Fibroblast of skin of left biceps (primary cell): ENCODE measurements around the gene ARMH4.

Experiments used
- DNase-seq, 2 experiments: peaks; one replicate each; pipeline ENCODE4 v3.0.0-alpha.2; 2013; ENCODE audit warnings: low read depth in 2 of 2

The ARMH4 gene

DNA sequence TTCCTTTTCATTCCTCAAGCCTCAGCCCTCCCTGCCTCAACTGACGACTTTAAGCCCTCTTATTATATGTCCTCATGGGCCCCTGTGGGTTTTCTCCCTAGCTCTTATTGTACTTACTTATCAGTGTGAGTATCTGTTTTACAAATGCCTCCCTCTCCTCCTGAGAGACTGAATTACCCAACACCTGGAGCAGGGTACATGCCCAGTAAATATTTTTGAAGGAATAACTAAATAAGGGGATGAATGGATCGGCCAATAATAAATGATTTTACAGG is 190.3 kb downstream of the ARMH4 start:
- DNase-seq = no peak

DNA sequence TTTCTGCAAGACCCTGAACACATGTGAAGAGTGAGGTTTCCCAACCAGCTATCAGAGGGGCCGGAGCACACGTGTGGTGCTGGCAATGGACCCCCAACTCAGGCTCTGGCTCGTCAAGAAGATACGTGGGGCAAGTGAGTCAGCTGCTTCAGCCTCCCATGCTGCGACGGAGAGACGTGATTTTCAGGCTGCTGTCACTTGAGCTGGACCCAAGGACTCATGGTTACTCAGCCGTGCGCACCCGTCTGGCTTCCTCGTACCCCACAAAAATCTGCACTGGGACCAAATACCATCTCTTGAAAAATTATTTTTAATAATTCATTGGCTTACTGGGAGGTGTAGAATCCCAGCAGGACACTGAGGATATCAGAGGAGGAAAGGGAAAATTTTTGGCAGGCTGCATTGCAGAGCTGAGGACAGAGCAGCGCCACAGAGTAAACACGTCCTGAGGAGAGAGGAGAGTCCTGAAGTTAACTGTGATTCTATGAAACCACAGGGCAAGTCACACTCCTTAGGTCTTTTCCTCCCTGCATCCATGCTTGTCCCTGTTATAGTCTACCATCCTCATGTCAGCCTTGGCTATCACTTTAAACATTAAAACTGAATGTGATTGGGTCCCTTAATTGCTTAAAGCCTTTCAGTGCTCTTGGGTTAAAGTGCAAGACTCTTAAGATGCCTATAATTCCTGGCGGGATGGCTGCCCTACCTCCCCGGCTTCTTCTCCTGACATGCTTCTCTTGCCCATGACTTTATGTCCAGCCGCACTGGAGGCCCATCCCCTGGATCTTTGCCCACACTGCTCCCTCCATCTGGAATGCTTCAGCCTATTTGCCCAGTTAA is 190.8 kb downstream of the ARMH4 start:
- DNase-seq = no peak

DNA sequence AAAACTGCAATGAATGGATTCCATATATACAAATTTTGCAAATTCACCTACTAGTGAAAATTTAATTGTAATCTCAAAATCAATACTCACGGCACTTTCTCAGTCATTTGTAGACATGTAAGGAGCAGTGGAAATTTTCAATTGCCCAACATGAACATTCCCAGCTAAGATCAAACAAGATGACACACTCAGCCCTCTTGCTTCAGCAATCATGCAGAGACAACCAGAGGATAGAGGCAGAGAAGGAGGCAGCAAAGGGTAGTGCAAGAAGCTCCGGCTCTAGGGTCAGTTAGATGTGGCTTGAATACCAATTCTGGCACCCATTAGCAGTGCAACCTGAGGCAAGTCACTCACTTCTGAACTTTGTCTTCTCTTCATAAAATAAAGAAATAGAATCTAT is 194.6 kb downstream of the ARMH4 start:
- DNase-seq = no peak
